ENCODE results near the gene CCDC73. TPM values are rescaled to one million over a fixed set of nuclear protein-coding genes. Genes with fewer than 3 reads are reported as not detected.
"Not testable (repeated sequence)": the region's sequence is repeated elsewhere in the genome, so short reads cannot be mapped to it uniquely, and the experiment has no call there.

Gene CCDC73
- total and polyA plus RNA-seq, 2 donors from 2014 or later = 0.25 to 0.47 TPM

DNA sequence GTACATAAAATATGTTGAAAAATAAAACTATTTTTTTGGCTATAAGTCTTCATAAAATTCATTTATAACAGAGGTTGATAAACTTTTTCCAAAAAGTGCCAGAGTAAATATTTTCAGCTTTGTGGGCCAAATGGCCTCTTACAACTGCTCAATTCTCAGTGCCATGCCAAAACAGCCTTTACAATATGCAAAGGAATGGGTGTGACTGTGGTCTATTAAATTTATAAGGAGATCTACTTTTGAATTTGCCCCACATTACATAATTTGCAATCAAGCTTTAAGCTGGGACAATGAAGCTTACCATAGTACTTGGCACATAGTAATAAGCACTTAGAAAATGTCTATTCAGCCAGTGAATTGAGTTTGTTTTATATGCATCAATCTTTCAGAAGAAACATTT is 188.2 kb downstream of the CCDC73 start:
- peaks cover 2 to 12% (median 2%) of the 10 kb centered on the region in 3 donors for H3K36me3 ChIP-seq (ENCODE audit: control insufficient read depth in 2 of 3, insufficient read depth in 3 of 3, low read length in 3 of 3)
- no peaks in the 10 kb centered on the region for H3K27me3 ChIP-seq (ENCODE audit: control insufficient read depth, insufficient read depth, low read length)
- no peak overlapping the region for H3K4me3 ChIP-seq (ENCODE audit: low read length in 3 of 3)
- TF ChIP-seq CTCF (IDR thresholded peaks at IDR 0.05; ENCODE audit: borderline replicate concordance, extremely low read depth, insufficient read depth) = no peak
- H3K4me1 ChIP-seq (ENCODE audit: control insufficient read depth in 2 of 3, insufficient read depth in 2 of 3, low read depth in 1 of 3, low read length in 3 of 3) = no peaks in the 10 kb centered on the region
- DNase-seq = no peak
- FAIRE-seq = no peak
- H3K27ac ChIP-seq (ENCODE audit: low read depth in 2 of 2, low read length in 2 of 2) = no peak overlapping the region
- intact Hi-C loops (cut with DNase I) = no loop called here
- H3K9me3 ChIP-seq (ENCODE audit: control insufficient read depth in 2 of 3, insufficient read depth in 1 of 3, low read length in 3 of 3) = no peaks in the 10 kb centered on the region
- H3K9ac ChIP-seq (ENCODE audit: low read length in 3 of 3) = no peak overlapping the region

DNA sequence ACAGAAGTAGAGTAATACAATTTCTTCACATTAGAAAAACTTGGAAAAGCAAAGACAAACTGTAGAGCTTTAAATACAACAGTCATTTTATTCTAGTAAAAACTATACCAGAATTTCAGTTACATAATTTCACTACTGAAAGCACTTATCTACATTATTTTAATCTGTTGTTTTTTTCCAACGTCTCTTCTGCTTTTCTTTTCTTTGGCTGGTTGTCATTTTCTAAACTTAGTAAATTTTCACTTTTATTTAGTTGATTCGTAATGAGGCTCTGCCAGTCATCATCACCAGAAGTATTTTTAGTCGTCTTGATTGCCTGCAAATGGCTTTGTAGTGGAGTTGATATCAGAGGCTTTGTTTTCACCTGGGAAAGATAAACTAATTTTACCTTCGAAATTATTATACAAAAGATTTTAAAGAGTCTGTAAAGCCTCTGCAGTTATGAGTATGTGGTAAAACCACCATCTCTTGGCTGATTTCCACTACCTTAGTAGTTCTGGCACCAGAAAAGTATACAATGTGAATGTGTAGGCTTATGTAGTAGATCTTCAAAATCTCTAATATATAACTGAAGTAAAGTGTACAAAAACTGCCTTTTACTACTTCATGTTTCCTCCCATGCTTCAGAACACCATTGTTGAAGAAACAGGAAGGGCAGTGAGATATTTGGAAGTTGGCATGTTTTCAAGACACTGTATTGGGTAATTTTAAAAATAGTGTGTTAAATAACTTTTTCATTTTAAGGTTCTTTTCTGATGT is 191.6 kb downstream of the CCDC73 start:
- no peak for TF ChIP-seq CTCF (IDR thresholded peaks at IDR 0.05; ENCODE audit: borderline replicate concordance, extremely low read depth, insufficient read depth)
- Histone ChIP-seq H3K9ac (ENCODE audit: low read length in 3 of 3) (no peak overlapping the region), H3K27me3 (ENCODE audit: control insufficient read depth, insufficient read depth, low read length) (no peaks in the 10 kb centered on the region), H3K4me1 (ENCODE audit: control insufficient read depth in 2 of 3, insufficient read depth in 2 of 3, low read depth in 1 of 3, low read length in 3 of 3) (peaks cover 0 to 3% (median 0%) of the 10 kb centered on the region in 3 donors), H3K27ac (ENCODE audit: low read depth in 2 of 2, low read length in 2 of 2) (no peak overlapping the region), H3K36me3 (ENCODE audit: control insufficient read depth in 2 of 3, insufficient read depth in 3 of 3, low read length in 3 of 3) (peaks cover 6 to 22% (median 8%) of the 10 kb centered on the region in 3 donors), H3K4me3 (ENCODE audit: low read length in 3 of 3) (no peak overlapping the region), H3K9me3 (ENCODE audit: control insufficient read depth in 2 of 3, insufficient read depth in 1 of 3, low read length in 3 of 3) (no peaks in the 10 kb centered on the region)
- FAIRE-seq (peak; percentile 47), DNase-seq (no peak)
- intact Hi-C loops (cut with DNase I) = no loop called here

DNA sequence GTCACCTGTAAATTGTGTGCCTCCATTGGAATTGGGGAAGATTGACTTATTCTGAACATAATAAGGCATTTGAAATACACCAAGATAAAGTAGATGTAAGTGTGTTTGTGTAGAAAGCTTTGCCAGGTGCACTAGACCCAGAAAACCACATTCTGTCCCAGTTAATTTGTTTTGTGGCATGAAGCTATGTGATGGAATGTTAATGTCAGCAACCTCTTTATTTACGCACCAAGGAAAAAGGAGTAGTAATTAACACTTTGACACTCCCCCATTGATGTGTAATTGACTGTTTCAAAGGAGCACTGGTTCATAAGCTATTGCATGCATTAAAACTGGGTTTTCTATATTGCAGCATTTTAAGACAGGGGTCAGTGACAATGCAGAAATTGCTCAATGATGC is 196.5 kb downstream of the CCDC73 start:
- Histone ChIP-seq H3K9ac (ENCODE audit: low read length in 3 of 3) (no peak overlapping the region), H3K36me3 (ENCODE audit: control insufficient read depth in 2 of 3, insufficient read depth in 3 of 3, low read length in 3 of 3) (peaks cover 13 to 31% (median 13%) of the 10 kb centered on the region in 3 donors), H3K27me3 (ENCODE audit: control insufficient read depth, insufficient read depth, low read length) (no peaks in the 10 kb centered on the region), H3K27ac (ENCODE audit: low read depth in 2 of 2, low read length in 2 of 2) (no peak overlapping the region), H3K4me3 (ENCODE audit: low read length in 3 of 3) (no peak overlapping the region), H3K9me3 (ENCODE audit: control insufficient read depth in 2 of 3, insufficient read depth in 1 of 3, low read length in 3 of 3) (no peaks in the 10 kb centered on the region), H3K4me1 (ENCODE audit: control insufficient read depth in 2 of 3, insufficient read depth in 2 of 3, low read depth in 1 of 3, low read length in 3 of 3) (peaks cover 0 to 3% (median 0%) of the 10 kb centered on the region in 3 donors)
- DNase-seq (peak in 3 of 5 donors; percentile 19 to 86 (median 81)), FAIRE-seq (no peak)
- intact Hi-C loops (cut with DNase I) = no loop called here
- no peak for TF ChIP-seq CTCF (IDR thresholded peaks at IDR 0.05; ENCODE audit: borderline replicate concordance, extremely low read depth, insufficient read depth)

GRCh38 chr11:32596114-32596513 is 198.3 kb downstream of the CCDC73 start:
- DNase-seq; intact Hi-C loops (cut with DNase I); H3K4me1 ChIP-seq (ENCODE audit: control insufficient read depth in 2 of 3, insufficient read depth in 2 of 3, low read depth in 1 of 3, low read length in 3 of 3); H3K9me3 ChIP-seq (ENCODE audit: control insufficient read depth in 2 of 3, insufficient read depth in 1 of 3, low read length in 3 of 3); H3K9ac ChIP-seq (ENCODE audit: low read length in 3 of 3); FAIRE-seq; H3K4me3 ChIP-seq (ENCODE audit: low read length in 3 of 3); H3K27ac ChIP-seq (ENCODE audit: low read depth in 2 of 2, low read length in 2 of 2); H3K27me3 ChIP-seq (ENCODE audit: control insufficient read depth, insufficient read depth, low read length): not testable (repeated sequence)
- peaks cover 19 to 41% (median 24%) of the 10 kb centered on the region in 3 donors for H3K36me3 ChIP-seq (ENCODE audit: control insufficient read depth in 2 of 3, insufficient read depth in 3 of 3, low read length in 3 of 3)

All from kidney (tissue), 14 donors.